OCI-LY1 (cell line): ENCODE data around the gene RNF224.

Experiments
- H2AFZ ChIP-seq: fragments of 200-600 bp; sonication (generic), shearing (Covaris generic); 2 replicates; pipeline ENCODE4 v1.6.0; 2014; ENCODE audit warnings: antibody characterized with exemption, mild to moderate bottlenecking, low read length
- H3F3A ChIP-seq: fragments of 200-600 bp; sonication (generic), shearing (Covaris generic); 2 replicates; pipeline ENCODE4 v1.6.0; 2014; ENCODE audit warnings: mild to moderate bottlenecking, antibody characterized with exemption, low read length, moderate library complexity; ENCODE audit not compliant: insufficient read depth
- H3K27ac ChIP-seq: fragments of 200-600 bp; sonication (generic); 2 replicates; pipeline ENCODE4 v1.5.1; 2014; ENCODE audit warnings: low read length, mixed run types, mild to moderate bottlenecking, low read depth; ENCODE audit not compliant: poor library complexity, severe bottlenecking
- H3K27me3 ChIP-seq: fragments of 200-600 bp; sonication (generic); 2 replicates; pipeline ENCODE4 v1.6.0; 2014; ENCODE audit warnings: antibody characterized with exemption, mild to moderate bottlenecking, low read length, moderate library complexity; ENCODE audit not compliant: insufficient read depth
- H3K36me3 ChIP-seq: fragments of 200-600 bp; sonication (generic); 2 replicates; pipeline ENCODE4 v1.6.1; 2014; ENCODE audit warnings: mild to moderate bottlenecking, antibody characterized with exemption, low read length, moderate library complexity, mixed read lengths; ENCODE audit not compliant: insufficient read depth
- H3K4me1 ChIP-seq: fragments of 200-600 bp; sonication (generic); 2 replicates; pipeline ENCODE4 v1.5.1; 2014; ENCODE audit warnings: mild to moderate bottlenecking, low read length, moderate library complexity; ENCODE audit not compliant: insufficient read depth, severe bottlenecking
- H3K4me2 ChIP-seq: fragments of 200-600 bp; sonication (generic), shearing (Covaris generic); 2 replicates; pipeline ENCODE4 v1.6.1; 2014; ENCODE audit warnings: low read length
- H3K4me3 ChIP-seq: fragments of 200-600 bp; sonication (generic); 2 replicates; pipeline ENCODE4 v1.5.1; 2014; ENCODE audit warnings: low read length, low read depth, mild to moderate bottlenecking, mixed read lengths; ENCODE audit not compliant: poor library complexity, severe bottlenecking
- H3K79me2 ChIP-seq: fragments of 200-600 bp; shearing (Covaris generic); 2 replicates; pipeline ENCODE4 v1.6.1; 2016; ENCODE audit warnings: mixed run types, low read length, mixed read lengths; ENCODE audit not compliant: insufficient read depth
- H3K9ac ChIP-seq: fragments of 200-600 bp; sonication (generic), shearing (Covaris generic); 2 replicates; pipeline ENCODE4 v1.6.1; 2014; ENCODE audit warnings: mild to moderate bottlenecking, low read length, mixed read lengths
- H3K9me2 ChIP-seq: fragments of 200-600 bp; sonication (generic), shearing (Covaris generic); 2 replicates; pipeline ENCODE4 v1.6.1; 2014; ENCODE audit warnings: low read depth, mild to moderate bottlenecking, low read length, mixed read lengths
- H3K9me3 ChIP-seq: fragments of 200-600 bp; shearing (Covaris generic); 2 replicates; pipeline ENCODE4 v1.6.1; 2014; ENCODE audit warnings: low read length, mixed read lengths
- H4K20me1 ChIP-seq: fragments of 200-600 bp; sonication (generic), shearing (Covaris generic); 2 replicates; pipeline ENCODE4 v1.6.0; 2016; ENCODE audit warnings: mild to moderate bottlenecking, low read length; ENCODE audit not compliant: insufficient read depth
- EZH2 ChIP-seq: fragments of 200-600 bp; sonication (generic), shearing (Covaris generic); IDR thresholded peaks from 2 replicates; pipeline ENCODE4 v1.8.0; 2017; ENCODE audit warnings: borderline replicate concordance, mixed run types, mild to moderate bottlenecking, antibody characterized with exemption, low read length, moderate library complexity, mixed read lengths
- TF ChIP-seq, protein P1 (sequence below): fragments of 200-600 bp; sonication (generic), shearing (Covaris generic); IDR thresholded peaks from 2 replicates; pipeline ENCODE4 v1.5.1; 2017; ENCODE audit warnings: mild to moderate bottlenecking, antibody characterized with exemption, low read length, moderate library complexity, mixed read lengths

RNF224 gene

DNA sequence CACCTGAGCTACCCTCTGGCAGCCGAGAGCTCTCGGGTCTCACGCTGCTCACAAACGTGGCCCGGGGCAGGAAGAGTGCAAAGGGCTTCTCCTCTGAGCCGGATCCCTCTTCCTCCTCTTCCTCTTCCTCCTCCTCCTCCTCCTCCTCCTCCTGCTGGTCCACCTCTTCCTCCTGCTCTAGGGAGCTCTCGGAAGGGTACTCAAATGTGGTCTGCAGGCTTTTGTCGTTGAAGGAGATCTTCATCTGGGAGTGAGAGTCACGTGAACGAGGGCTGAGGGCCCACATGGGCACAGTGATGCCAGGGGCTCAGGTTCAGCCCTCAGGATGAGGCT is 34.9 kb upstream of the RNF224 start:
- no peaks in the 10 kb centered on the region for H3F3A ChIP-seq
- no peak overlapping the region for H3K9ac ChIP-seq
- no peak overlapping the region for H2AFZ ChIP-seq
- no peaks in the 10 kb centered on the region for H4K20me1 ChIP-seq
- H3K36me3 ChIP-seq = peaks cover 11% of the 10 kb centered on the region
- H3K4me3 ChIP-seq = no peak overlapping the region
- H3K27ac ChIP-seq = no peak overlapping the region
- H3K27me3 ChIP-seq = 0 out of 2 replicates have a peak, but pooled peaks cover 5% of the 10 kb centered on the region
- TF ChIP-seq EZH2 = no peak
- TF ChIP-seq, protein P1, sequence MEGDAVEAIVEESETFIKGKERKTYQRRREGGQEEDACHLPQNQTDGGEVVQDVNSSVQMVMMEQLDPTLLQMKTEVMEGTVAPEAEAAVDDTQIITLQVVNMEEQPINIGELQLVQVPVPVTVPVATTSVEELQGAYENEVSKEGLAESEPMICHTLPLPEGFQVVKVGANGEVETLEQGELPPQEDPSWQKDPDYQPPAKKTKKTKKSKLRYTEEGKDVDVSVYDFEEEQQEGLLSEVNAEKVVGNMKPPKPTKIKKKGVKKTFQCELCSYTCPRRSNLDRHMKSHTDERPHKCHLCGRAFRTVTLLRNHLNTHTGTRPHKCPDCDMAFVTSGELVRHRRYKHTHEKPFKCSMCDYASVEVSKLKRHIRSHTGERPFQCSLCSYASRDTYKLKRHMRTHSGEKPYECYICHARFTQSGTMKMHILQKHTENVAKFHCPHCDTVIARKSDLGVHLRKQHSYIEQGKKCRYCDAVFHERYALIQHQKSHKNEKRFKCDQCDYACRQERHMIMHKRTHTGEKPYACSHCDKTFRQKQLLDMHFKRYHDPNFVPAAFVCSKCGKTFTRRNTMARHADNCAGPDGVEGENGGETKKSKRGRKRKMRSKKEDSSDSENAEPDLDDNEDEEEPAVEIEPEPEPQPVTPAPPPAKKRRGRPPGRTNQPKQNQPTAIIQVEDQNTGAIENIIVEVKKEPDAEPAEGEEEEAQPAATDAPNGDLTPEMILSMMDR = no peak
- no peaks in the 10 kb centered on the region for H3K9me2 ChIP-seq
- no peak overlapping the region for H3K4me2 ChIP-seq
- peaks cover 4% of the 10 kb centered on the region for H3K79me2 ChIP-seq
- H3K9me3 ChIP-seq = no peaks in the 10 kb centered on the region
- peaks cover 15% of the 10 kb centered on the region for H3K4me1 ChIP-seq

DNA sequence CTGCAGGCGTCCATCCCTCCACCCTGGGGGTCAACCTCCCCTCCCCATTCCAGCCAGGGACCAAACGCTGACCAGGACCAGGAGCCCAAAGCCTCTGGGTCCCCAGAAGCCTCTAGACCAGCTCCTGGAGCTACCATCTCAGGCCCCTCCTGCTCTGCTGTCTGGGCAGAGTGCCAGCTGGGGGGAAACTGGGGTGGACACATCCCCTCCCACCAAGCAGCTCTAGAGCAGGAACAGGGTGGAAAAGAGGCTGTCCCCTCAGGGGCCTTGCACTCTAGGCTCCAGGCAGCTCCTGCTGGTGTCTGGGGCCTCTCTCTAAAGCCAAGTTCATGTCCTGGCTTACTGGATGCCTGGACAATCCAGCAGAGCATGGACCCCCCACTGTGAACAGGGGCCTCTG is 34.4 kb upstream of the RNF224 start:
- Histone ChIP-seq H3K27me3 (0 out of 2 replicates have a peak, but pooled peaks cover 5% of the 10 kb centered on the region), H3K36me3 (peaks cover 11% of the 10 kb centered on the region), H3K27ac (no peak overlapping the region), H4K20me1 (no peaks in the 10 kb centered on the region), H3K9me3 (no peaks in the 10 kb centered on the region), H3K4me3 (no peak overlapping the region), H3K9ac (no peak overlapping the region), H3K9me2 (no peaks in the 10 kb centered on the region), H3K79me2 (peaks cover 2% of the 10 kb centered on the region), H3K4me1 (peaks cover 11% of the 10 kb centered on the region), H3F3A (no peaks in the 10 kb centered on the region), H2AFZ (no peak overlapping the region), H3K4me2 (no peak overlapping the region)
- TF ChIP-seq, protein P1 = no peak
- no peak for TF ChIP-seq EZH2

DNA sequence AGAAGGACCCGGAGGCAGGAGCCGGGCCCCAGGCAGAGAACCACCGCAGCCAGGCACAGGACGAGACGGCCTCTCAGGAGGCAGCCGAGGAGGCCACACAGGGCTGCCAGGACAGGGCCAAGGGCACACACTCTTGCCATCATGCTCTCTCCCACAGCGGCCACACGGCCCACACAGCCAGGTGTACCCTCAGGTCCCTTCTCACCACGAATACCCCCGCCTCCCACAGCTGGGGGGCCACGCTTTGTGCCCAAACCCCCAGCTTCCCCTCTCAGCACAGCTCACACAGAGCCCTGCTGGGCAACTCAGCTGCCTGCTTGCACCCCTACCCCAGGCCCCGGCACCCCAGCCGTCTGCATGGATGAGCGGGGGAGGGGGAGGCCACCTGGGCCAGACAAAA is 33.5 kb upstream of the RNF224 start:
- Histone ChIP-seq H3F3A (no peaks in the 10 kb centered on the region), H4K20me1 (no peaks in the 10 kb centered on the region), H3K27ac (no peak overlapping the region)

More for the DNA sequence above, 33.5 kb upstream of the RNF224 start:
- no peak for TF ChIP-seq EZH2
- TF ChIP-seq, protein P1 = no peak
- Histone ChIP-seq H3K9ac (no peak overlapping the region), H3K27me3 (peaks cover 8% of the 10 kb centered on the region), H2AFZ (no peak overlapping the region), H3K4me3 (no peak overlapping the region), H3K36me3 (peaks cover 11% of the 10 kb centered on the region), H3K4me1 (peaks cover 10% of the 10 kb centered on the region), H3K9me2 (no peaks in the 10 kb centered on the region), H3K9me3 (no peaks in the 10 kb centered on the region), H3K4me2 (no peak overlapping the region), H3K79me2 (no peaks in the 10 kb centered on the region)
